ENCODE data around the gene KRTAP12-4. TPM values are rescaled to one million over a fixed set of nuclear protein-coding genes. Genes with fewer than 3 reads are reported as not detected.

The KRTAP12-4 gene
- total and polyA plus RNA-seq, 2 donors from 2014 or later, result not detected

DNA sequence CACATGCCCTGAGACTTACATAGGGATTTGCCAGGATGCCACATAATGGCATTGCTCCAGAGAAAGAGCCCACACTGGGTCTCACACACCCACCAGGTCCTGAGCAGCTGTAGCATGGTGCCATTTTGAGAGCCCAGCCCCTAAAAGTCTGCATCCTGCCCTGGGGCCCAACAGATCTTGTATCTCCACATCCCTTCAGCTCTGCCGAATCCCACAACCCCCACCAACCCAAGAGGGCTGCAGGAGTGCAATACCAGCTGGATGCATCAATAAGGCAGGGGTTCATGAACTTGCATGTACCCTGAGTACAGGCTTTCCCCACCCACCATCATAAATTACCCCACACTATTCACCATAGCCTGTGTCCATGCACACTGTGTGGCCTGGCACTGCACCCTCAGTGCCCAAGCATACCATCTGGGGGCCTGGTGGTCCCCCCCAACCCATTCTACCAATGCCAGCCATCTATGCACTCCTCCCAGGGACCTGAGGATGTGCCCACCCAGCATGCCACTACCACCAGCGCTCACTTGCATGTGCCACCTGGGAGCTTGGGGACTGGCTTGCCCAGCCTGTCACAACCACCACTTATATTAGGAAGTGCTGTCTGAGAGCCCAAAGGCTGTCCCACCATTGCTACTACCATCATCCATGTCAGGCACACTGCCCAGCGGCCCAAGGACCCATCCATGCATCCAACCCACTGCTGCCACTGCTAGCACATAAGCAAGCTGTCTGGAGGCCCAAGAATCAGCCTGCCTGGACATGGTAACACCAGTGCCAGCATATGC lies 16.4 kb upstream of the KRTAP12-4 start:
- DNase-seq (no peak), FAIRE-seq (no peak)
- no peaks in the 10 kb centered on the region for H3K4me1 ChIP-seq (ENCODE audit: control insufficient read depth in 2 of 3, insufficient read depth in 2 of 3, low read depth in 1 of 3, low read length in 3 of 3)
- H3K27me3 ChIP-seq (ENCODE audit: control insufficient read depth, insufficient read depth, low read length), result no peaks in the 10 kb centered on the region
- H3K9ac ChIP-seq (ENCODE audit: low read length in 3 of 3), result no peak overlapping the region
- no peak for TF ChIP-seq CTCF (IDR thresholded peaks at IDR 0.05; ENCODE audit: borderline replicate concordance, extremely low read depth, insufficient read depth)
- no peak overlapping the region for H3K27ac ChIP-seq (ENCODE audit: low read depth in 2 of 2, low read length in 2 of 2)
- intact Hi-C loops (cut with DNase I), result no loop called here
- no peaks in the 10 kb centered on the region for H3K36me3 ChIP-seq (ENCODE audit: control insufficient read depth in 2 of 3, insufficient read depth in 3 of 3, low read length in 3 of 3)
- H3K4me3 ChIP-seq (ENCODE audit: low read length in 3 of 3), result no peak overlapping the region
- peaks cover 0 to 2% (median 0%) of the 10 kb centered on the region in 3 donors for H3K9me3 ChIP-seq (ENCODE audit: control insufficient read depth in 2 of 3, insufficient read depth in 1 of 3, low read length in 3 of 3)

DNA sequence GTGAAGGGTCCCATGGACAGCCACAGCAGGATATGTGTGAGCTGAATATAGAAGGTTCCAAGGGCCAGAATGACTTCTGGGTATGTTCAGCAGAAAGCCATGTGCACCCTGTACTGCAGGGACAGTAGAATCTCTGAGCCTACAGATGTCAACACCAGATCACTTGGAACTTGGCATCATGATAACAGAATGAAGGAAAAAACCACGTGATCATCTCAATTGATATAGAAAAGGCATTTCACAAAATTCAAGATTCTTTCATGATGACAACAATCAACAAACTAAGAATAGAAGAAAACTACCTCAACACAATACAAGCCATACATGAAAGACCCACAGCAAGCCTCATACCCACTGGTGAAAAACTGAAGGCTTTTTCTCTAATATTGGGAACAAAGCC lies 13.2 kb upstream of the KRTAP12-4 start:
- DNase-seq (no peak), FAIRE-seq (no peak)
- no peak overlapping the region for H3K9ac ChIP-seq (ENCODE audit: low read length in 3 of 3)
- no peak overlapping the region for H3K4me3 ChIP-seq (ENCODE audit: low read length in 3 of 3)
- peaks cover 0 to 2% (median 0%) of the 10 kb centered on the region in 3 donors for H3K9me3 ChIP-seq (ENCODE audit: control insufficient read depth in 2 of 3, insufficient read depth in 1 of 3, low read length in 3 of 3)
- H3K36me3 ChIP-seq (ENCODE audit: control insufficient read depth in 2 of 3, insufficient read depth in 3 of 3, low read length in 3 of 3), result no peaks in the 10 kb centered on the region
- H3K27me3 ChIP-seq (ENCODE audit: control insufficient read depth, insufficient read depth, low read length), result no peaks in the 10 kb centered on the region
- intact Hi-C loops (cut with DNase I), result no loop called here
- no peaks in the 10 kb centered on the region for H3K4me1 ChIP-seq (ENCODE audit: control insufficient read depth in 2 of 3, insufficient read depth in 2 of 3, low read depth in 1 of 3, low read length in 3 of 3)
- no peak overlapping the region for H3K27ac ChIP-seq (ENCODE audit: low read depth in 2 of 2, low read length in 2 of 2)
- no peak for TF ChIP-seq CTCF (IDR thresholded peaks at IDR 0.05; ENCODE audit: borderline replicate concordance, extremely low read depth, insufficient read depth)

- DNase-seq, result no peak
- H3K4me3 ChIP-seq (ENCODE audit: low read length in 3 of 3), result no peak within 1 kb of the TSS
- intact Hi-C loops (cut with DNase I), result no loop called here
- H3K36me3 ChIP-seq (ENCODE audit: control insufficient read depth in 2 of 3, insufficient read depth in 3 of 3, low read length in 3 of 3), result no peaks in the 10 kb centered on the region
- no peak for FAIRE-seq
- no peak within 1 kb of the TSS for H3K27ac ChIP-seq (ENCODE audit: low read depth in 2 of 2, low read length in 2 of 2)
- no peaks in the 10 kb centered on the region for H3K4me1 ChIP-seq (ENCODE audit: control insufficient read depth in 2 of 3, insufficient read depth in 2 of 3, low read depth in 1 of 3, low read length in 3 of 3)
- no peak within 1 kb of the TSS for H3K9ac ChIP-seq (ENCODE audit: low read length in 3 of 3)
- no peak for TF ChIP-seq CTCF (IDR thresholded peaks at IDR 0.05; ENCODE audit: borderline replicate concordance, extremely low read depth, insufficient read depth)
- H3K9me3 ChIP-seq (ENCODE audit: control insufficient read depth in 2 of 3, insufficient read depth in 1 of 3, low read length in 3 of 3), result peaks cover 0 to 2% (median 0%) of the 10 kb centered on the region in 3 donors
- H3K27me3 ChIP-seq (ENCODE audit: control insufficient read depth, insufficient read depth, low read length), result no peaks in the 10 kb centered on the region
Measured at GRCh38 chr21:44666401-44667320, 12.2 kb upstream of the KRTAP12-4 start, which contains the start of gene KRTAP12-2. KRTAP12-2 (minus strand) TSS chr21:44666927; CDS start chr21:44666886, 41 bp downstream.

Measured in kidney (tissue), 14 donors.